GM12874 (cell line): ENCODE results near the gene HPGDS.

ENCODE experiments used
- CTCF ChIP-seq: IDR thresholded peaks from 2 replicates; pipeline ENCODE4 v1.5.1; 2011; ENCODE audit warnings: low read depth, mild to moderate bottlenecking, control low read depth, low read length, moderate library complexity; ENCODE audit not compliant: insufficient read depth

HPGDS gene

GRCh38 chr4:94354474-94354896, 11.8 kb upstream of the HPGDS start:
- no peak for TF ChIP-seq CTCF

GRCh38 chr4:94352996-94353395, 10.4 kb upstream of the HPGDS start:
- TF ChIP-seq CTCF, result no peak

- TF ChIP-seq CTCF, result no peak
Observed at GRCh38 chr4:94352163-94352562, 9.5 kb upstream of the HPGDS start.

GRCh38 chr4:94351319-94351718, 8.7 kb upstream of the HPGDS start:
- TF ChIP-seq CTCF, result no peak

GRCh38 chr4:94350095-94350494, 7.5 kb upstream of the HPGDS start:
- no peak for TF ChIP-seq CTCF

- TF ChIP-seq CTCF, result no peak
Observed at GRCh38 chr4:94349193-94349592, 6.6 kb upstream of the HPGDS start.

GRCh38 chr4:94348666-94349065, 6.0 kb upstream of the HPGDS start:
- no peak for TF ChIP-seq CTCF

- no peak for TF ChIP-seq CTCF
Observed at GRCh38 chr4:94346541-94346940, 3.9 kb upstream of the HPGDS start.
